Keratinocyte (primary cell): ENCODE measurements around the gene IDE.

Experiments
- EZH2 ChIP-seq: IDR thresholded peaks from one replicate; pipeline ENCODE4 v1.6.1; 2012; ENCODE audit warnings: inconsistent platforms, mild to moderate bottlenecking, low read length, moderate library complexity
- TF ChIP-seq, protein P1 (sequence below), 3 experiments: IDR thresholded peaks in 1 of 3; conservative IDR thresholded peaks in 1 of 3; optimal IDR thresholded peaks in 1 of 3; 2 replicates in 2 of 3; 3 replicates in 1 of 3; pipeline versions ENCODE3 to v1.5.1; 2011; ENCODE audit warnings: low read length in 3 of 3, mild to moderate bottlenecking in 3 of 3, moderate library complexity in 2 of 3, control low read depth in 1 of 3, inconsistent platforms in 1 of 3; ENCODE audit not compliant: insufficient read depth in 2 of 3; ENCODE audit errors: extremely low read depth in 1 of 3

DNA sequence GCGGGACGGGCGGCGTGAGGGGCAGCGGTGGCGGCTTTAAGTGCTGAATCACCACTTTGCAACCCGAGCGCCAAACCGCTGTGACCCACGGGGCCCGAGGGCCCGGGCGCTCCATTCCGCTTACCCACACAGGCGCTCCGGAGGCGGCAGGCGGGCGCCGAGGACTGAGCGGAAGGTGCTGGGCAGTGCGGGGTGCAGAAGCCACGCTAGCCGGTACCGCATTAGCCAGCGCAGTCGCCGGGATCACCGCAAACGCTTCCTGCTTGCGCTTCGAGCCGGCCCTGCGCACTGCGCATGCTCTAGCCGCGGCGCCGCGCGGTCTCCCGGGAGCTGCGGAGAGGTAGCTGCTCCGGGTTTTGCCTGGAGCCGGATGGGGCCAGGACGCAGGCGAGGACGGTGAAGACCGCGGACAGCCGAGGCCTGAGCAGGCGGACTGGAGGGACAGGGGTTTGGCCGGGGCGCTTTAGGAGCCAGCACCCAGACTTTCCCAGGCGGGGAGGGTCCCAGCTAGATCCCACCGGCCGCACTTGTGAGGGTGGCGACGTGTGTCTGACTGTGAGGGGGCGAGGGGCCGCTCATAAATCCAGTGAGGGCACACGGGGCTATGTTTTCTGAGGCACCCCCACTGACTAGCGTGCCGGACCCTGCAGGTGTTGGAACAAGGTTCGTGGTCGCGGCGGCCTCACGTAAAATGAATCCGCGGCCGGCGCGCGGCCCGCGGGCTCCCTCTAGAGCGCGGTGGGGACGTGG is at the start of gene IDE:
- TF ChIP-seq EZH2: no peak
- TF ChIP-seq, protein P1, sequence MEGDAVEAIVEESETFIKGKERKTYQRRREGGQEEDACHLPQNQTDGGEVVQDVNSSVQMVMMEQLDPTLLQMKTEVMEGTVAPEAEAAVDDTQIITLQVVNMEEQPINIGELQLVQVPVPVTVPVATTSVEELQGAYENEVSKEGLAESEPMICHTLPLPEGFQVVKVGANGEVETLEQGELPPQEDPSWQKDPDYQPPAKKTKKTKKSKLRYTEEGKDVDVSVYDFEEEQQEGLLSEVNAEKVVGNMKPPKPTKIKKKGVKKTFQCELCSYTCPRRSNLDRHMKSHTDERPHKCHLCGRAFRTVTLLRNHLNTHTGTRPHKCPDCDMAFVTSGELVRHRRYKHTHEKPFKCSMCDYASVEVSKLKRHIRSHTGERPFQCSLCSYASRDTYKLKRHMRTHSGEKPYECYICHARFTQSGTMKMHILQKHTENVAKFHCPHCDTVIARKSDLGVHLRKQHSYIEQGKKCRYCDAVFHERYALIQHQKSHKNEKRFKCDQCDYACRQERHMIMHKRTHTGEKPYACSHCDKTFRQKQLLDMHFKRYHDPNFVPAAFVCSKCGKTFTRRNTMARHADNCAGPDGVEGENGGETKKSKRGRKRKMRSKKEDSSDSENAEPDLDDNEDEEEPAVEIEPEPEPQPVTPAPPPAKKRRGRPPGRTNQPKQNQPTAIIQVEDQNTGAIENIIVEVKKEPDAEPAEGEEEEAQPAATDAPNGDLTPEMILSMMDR (optimal IDR thresholded peaks at IDR 0.05 in 1 of 3, IDR thresholded peaks at IDR 0.05 in 1 of 3, conservative IDR thresholded peaks at IDR 0.05 in 1 of 3; ENCODE audit: extremely low read depth in 1 of 3, insufficient read depth in 2 of 3, low read length in 3 of 3): peak; percentile 70 to 94 (median 93)
